Right ventricle myocardium superior (tissue), 1 donor: Measurements from ENCODE around the gene TTC34. TPM values are rescaled to one million over a fixed set of nuclear protein-coding genes. Genes with fewer than 3 reads are reported as not detected.
A peak's percentile ranks its signal among the peaks of the same experiment; 100 is the strongest.

Source experiments
- ATAC-seq: fragments of 200-7000 bp; cut with Tn5 transposase; one replicate; pipeline ENCODE4 v1.9.1; 2020; ENCODE audit warnings: mild to moderate bottlenecking; ENCODE audit not compliant: poor library complexity
- DNase-seq: peaks from one replicate; pipeline ENCODE4 v3.0.0-alpha.2; 2020
- intact Hi-C: fragments of 100-400 bp; cut with DNase I; formaldehyde crosslinking; loops from one replicate; pipeline ENCODE4 v1.11.2; 2022
- total RNA-seq: library from RNA; stranded (reverse); fragmentation: NEBNext Ultra II Directional; extraction: Animal tissue kit (Norgen Biotek cat#: 25700); gene quantifications from one replicate; pipeline ENCODE4 v1.2.1, GENCODE V29; 2021
- donor health status: DM: no; HTN: yes; CAD: no; lungs with severe emphysema.

TTC34 gene
- total RNA-seq, 1 donor from 2014 or later, result 0.56 TPM

- DNase-seq, result peak; percentile 32
Measured at GRCh38 chr1:2595812-2596529, 205.5 kb downstream of the TTC34 start.

GRCh38 chr1:2595261-2595811 lies 206.2 kb downstream of the TTC34 start:
- intact Hi-C loops, result no loop called here
- DNase-seq (no peak), ATAC-seq (no peak)

More at GRCh38 chr1:2595812-2596529, 205.5 kb downstream of the TTC34 start:
- intact Hi-C loops, result no loop called here
- no peak for ATAC-seq

- DNase-seq (peak; percentile 37), ATAC-seq (no peak)
- intact Hi-C loops, result no loop called here
Measured at GRCh38 chr1:2594641-2595131, 206.8 kb downstream of the TTC34 start.

GRCh38 chr1:2594001-2594640 lies 207.4 kb downstream of the TTC34 start:
- DNase-seq (peak; percentile 72), ATAC-seq (peak; percentile 23)
- intact Hi-C loops, result no loop called here

GRCh38 chr1:2593251-2593878 lies 208.1 kb downstream of the TTC34 start:
- DNase-seq, result peak; percentile 26
- intact Hi-C loops, result no loop called here
- ATAC-seq, result no peak

GRCh38 chr1:2592672-2593071 lies 208.8 kb downstream of the TTC34 start:
- intact Hi-C loops, result no loop called here
- DNase-seq, result peak; percentile 40
- ATAC-seq, result no peak

- peak; percentile 30 for DNase-seq
- ATAC-seq, result no peak
- intact Hi-C loops, result no loop called here
Measured at GRCh38 chr1:2591581-2592261, 209.8 kb downstream of the TTC34 start.

GRCh38 chr1:2591233-2591580 lies 210.3 kb downstream of the TTC34 start:
- intact Hi-C loops, result no loop called here
- no peak for ATAC-seq
- no peak for DNase-seq

GRCh38 chr1:2590233-2591141 lies 211.0 kb downstream of the TTC34 start:
- DNase-seq, result peak; percentile 33
- intact Hi-C loops, result no loop called here
- ATAC-seq, result no peak

- intact Hi-C loops, result no loop called here
- ATAC-seq (no peak), DNase-seq (peak; percentile 41)
Measured at GRCh38 chr1:2589431-2590232, 211.9 kb downstream of the TTC34 start.

- DNase-seq (peak; percentile 46), ATAC-seq (no peak)
- intact Hi-C loops, result no loop called here
Measured at GRCh38 chr1:2588661-2589430, 212.6 kb downstream of the TTC34 start.

- DNase-seq, result peak; percentile 43
Measured at GRCh38 chr1:2587860-2588571, 213.5 kb downstream of the TTC34 start.

GRCh38 chr1:2587071-2587859 lies 214.2 kb downstream of the TTC34 start:
- DNase-seq (no peak), ATAC-seq (no peak)
- intact Hi-C loops, result no loop called here

More at GRCh38 chr1:2587860-2588571, 213.5 kb downstream of the TTC34 start:
- no peak for ATAC-seq
- intact Hi-C loops, result no loop called here

- ATAC-seq (peak; percentile 94), DNase-seq (peak; percentile 100)
- intact Hi-C loops, result no loop called here
Measured at GRCh38 chr1:2586154-2587070, 215.1 kb downstream of the TTC34 start, which contains the start of gene PRXL2B. Gene PRXL2B, plus strand, starts transcription at chr1:2586777. Its CDS starts 109 bp downstream, at chr1:2586886.
